ENCODE data around the gene GRID2. TPM values are rescaled to one million over a fixed set of nuclear protein-coding genes. Genes with fewer than 3 reads are reported as not detected.

Gene GRID2
- polyA plus RNA-seq, 1 experiment = not detected

- H3K27me3 ChIP-seq (ENCODE audit: control insufficient read depth, insufficient read depth, low read length) = no peaks in the 10 kb centered on the region
- no peak for TF ChIP-seq CTCF (IDR thresholded peaks at IDR 0.05; ENCODE audit: low read depth, low read length)
- DNase-seq (ENCODE audit: low read depth, low spot score) = no peak
- POLR2A ChIA-PET = no interaction called here
- H3K9me3 ChIP-seq (ENCODE audit: control insufficient read depth, insufficient read depth, low read length) = no peaks in the 10 kb centered on the region
- H3K27ac ChIP-seq (ENCODE audit: low read depth, low read length) = no peak overlapping the region
- CTCF ChIA-PET = no interaction called here
- no peak overlapping the region for H3K4me3 ChIP-seq (ENCODE audit: low read depth, low read length)
These were observed 1210.1 kb downstream of the GRID2 start for GRCh38 chr4:93513851-93514250.

GRCh38 chr4:93515208-93515607 is 1211.4 kb downstream of the GRID2 start:
- Histone ChIP-seq H3K4me3 (ENCODE audit: low read depth, low read length) (no peak overlapping the region), H3K27me3 (ENCODE audit: control insufficient read depth, insufficient read depth, low read length) (no peaks in the 10 kb centered on the region), H3K9me3 (ENCODE audit: control insufficient read depth, insufficient read depth, low read length) (no peaks in the 10 kb centered on the region), H3K27ac (ENCODE audit: low read depth, low read length) (no peak overlapping the region)
- DNase-seq (ENCODE audit: low read depth, low spot score) = no peak
- CTCF ChIA-PET = no interaction called here
- no peak for TF ChIP-seq CTCF (IDR thresholded peaks at IDR 0.05; ENCODE audit: low read depth, low read length)
- POLR2A ChIA-PET = no interaction called here

GRCh38 chr4:93529692-93530372 is 1226.1 kb downstream of the GRID2 start:
- TF ChIP-seq CTCF (IDR thresholded peaks at IDR 0.05; ENCODE audit: low read depth, low read length) = no peak
- Histone ChIP-seq H3K27ac (ENCODE audit: low read depth, low read length) (no peak overlapping the region), H3K27me3 (ENCODE audit: control insufficient read depth, insufficient read depth, low read length) (no peaks in the 10 kb centered on the region), H3K4me3 (ENCODE audit: low read depth, low read length) (no peak overlapping the region), H3K9me3 (ENCODE audit: control insufficient read depth, insufficient read depth, low read length) (no peaks in the 10 kb centered on the region)
- ChIA-PET POLR2A (no interaction called here), CTCF (no interaction called here)
- DNase-seq (ENCODE audit: low read depth, low spot score) = no peak

GRCh38 chr4:93532234-93532633 is 1228.5 kb downstream of the GRID2 start:
- POLR2A ChIA-PET = no interaction called here
- no peak overlapping the region for H3K4me3 ChIP-seq (ENCODE audit: low read depth, low read length)
- DNase-seq (ENCODE audit: low read depth, low spot score) = no peak
- H3K27ac ChIP-seq (ENCODE audit: low read depth, low read length) = no peak overlapping the region
- no peak for TF ChIP-seq CTCF (IDR thresholded peaks at IDR 0.05; ENCODE audit: low read depth, low read length)
- CTCF ChIA-PET = no interaction called here
- no peaks in the 10 kb centered on the region for H3K27me3 ChIP-seq (ENCODE audit: control insufficient read depth, insufficient read depth, low read length)
- no peaks in the 10 kb centered on the region for H3K9me3 ChIP-seq (ENCODE audit: control insufficient read depth, insufficient read depth, low read length)

GRCh38 chr4:93540562-93540961 is 1236.8 kb downstream of the GRID2 start:
- ChIA-PET POLR2A (no interaction called here), CTCF (no interaction called here)
- no peak overlapping the region for H3K4me3 ChIP-seq (ENCODE audit: low read depth, low read length)
- H3K9me3 ChIP-seq (ENCODE audit: control insufficient read depth, insufficient read depth, low read length) = no peaks in the 10 kb centered on the region
- no peaks in the 10 kb centered on the region for H3K27me3 ChIP-seq (ENCODE audit: control insufficient read depth, insufficient read depth, low read length)
- no peak overlapping the region for H3K27ac ChIP-seq (ENCODE audit: low read depth, low read length)
- DNase-seq (ENCODE audit: low read depth, low spot score) = no peak
- TF ChIP-seq CTCF (IDR thresholded peaks at IDR 0.05; ENCODE audit: low read depth, low read length) = no peak

Measured in AG04450 (cell line).